ENCODE measurements around the gene PORCN. TPM values are rescaled to one million over a fixed set of nuclear protein-coding genes. Genes with fewer than 3 reads are reported as not detected.

PORCN gene
- total and polyA plus RNA-seq, 2 of the 13 experiments (the other 11 are each of a cell fraction or from before 2014, with no cell fraction given), result 3.9 to 5.8 TPM

- intact Hi-C loops (cut with micrococcal nuclease; ENCODE audit: unreplicated experiment), result no loop called here
Measured at GRCh38 chrX:48515842-48516241, 7.0 kb downstream of the PORCN start.

More at GRCh38 chrX:48515842-48516241, 7.0 kb downstream of the PORCN start:
- FAIRE-seq (no peak), ATAC-seq (no peak), DNase-seq (ENCODE audit: low spot score) (no peak)
- Histone ChIP-seq H3K4me1 (ENCODE audit: insufficient read depth, low read length) (peaks cover 3% of the 10 kb centered on the region), H3K27me3 (ENCODE audit: control insufficient read depth in 1 of 2, insufficient read depth in 2 of 2, low read length in 2 of 2) (no peaks in the 10 kb centered on the region), H3K27ac (ENCODE audit: extremely low read length, insufficient read depth, low read length) (no peak overlapping the region), H3K9ac (ENCODE audit: insufficient read depth, low read depth, low read length) (no peak overlapping the region), H2AFZ (ENCODE audit: low read length) (no peak overlapping the region), H3K4me3 (replicated peaks in 1 of 3; ENCODE audit: insufficient read depth in 1 of 3, low read depth in 2 of 3, low read length in 3 of 3) (no peak overlapping the region), H4K20me1 (ENCODE audit: insufficient read depth, low read length) (no peaks in the 10 kb centered on the region), H3K79me2 (ENCODE audit: insufficient read depth, low read length) (no peaks in the 10 kb centered on the region), H3K4me2 (ENCODE audit: low read depth, low read length) (no peak overlapping the region), H3K36me3 (replicated peaks in 1 of 2; ENCODE audit: control insufficient read depth in 1 of 2, insufficient read depth in 2 of 2, low read length in 2 of 2) (no peaks in the 10 kb centered on the region), H3K9me3 (ENCODE audit: low read length) (no peaks in the 10 kb centered on the region)
- TF ChIP-seq, protein P1, sequence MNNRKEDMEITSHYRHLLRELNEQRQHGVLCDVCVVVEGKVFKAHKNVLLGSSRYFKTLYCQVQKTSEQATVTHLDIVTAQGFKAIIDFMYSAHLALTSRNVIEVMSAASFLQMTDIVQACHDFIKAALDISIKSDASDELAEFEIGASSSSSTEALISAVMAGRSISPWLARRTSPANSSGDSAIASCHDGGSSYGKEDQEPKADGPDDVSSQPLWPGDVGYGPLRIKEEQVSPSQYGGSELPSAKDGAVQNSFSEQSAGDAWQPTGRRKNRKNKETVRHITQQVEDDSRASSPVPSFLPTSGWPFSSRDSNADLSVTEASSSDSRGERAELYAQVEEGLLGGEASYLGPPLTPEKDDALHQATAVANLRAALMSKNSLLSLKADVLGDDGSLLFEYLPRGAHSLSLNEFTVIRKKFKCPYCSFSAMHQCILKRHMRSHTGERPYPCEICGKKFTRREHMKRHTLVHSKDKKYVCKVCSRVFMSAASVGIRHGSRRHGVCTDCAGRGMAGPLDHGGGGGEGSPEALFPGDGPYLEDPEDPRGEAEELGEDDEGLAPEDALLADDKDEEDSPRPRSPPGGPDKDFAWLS (CRISPR knock-in tag; IDR thresholded peaks at IDR 0.05; ENCODE audit: borderline replicate concordance), result no peak
- TF ChIP-seq LRRFIP1 (CRISPR knock-in tag; conservative IDR thresholded peaks at IDR 0.05) (no peak), PHF8 (CRISPR knock-in tag; IDR thresholded peaks at IDR 0.05) (no peak), ZFP90 (CRISPR knock-in tag; IDR thresholded peaks at IDR 0.05; ENCODE audit: borderline replicate concordance) (no peak), ELK4 (CRISPR knock-in tag; IDR thresholded peaks at IDR 0.05; ENCODE audit: borderline replicate concordance) (no peak), ZNF468 (CRISPR knock-in tag; IDR thresholded peaks at IDR 0.05) (no peak), MTA1 (CRISPR knock-in tag; IDR thresholded peaks at IDR 0.05; ENCODE audit: borderline replicate concordance) (no peak), KDM3A (CRISPR knock-in tag; IDR thresholded peaks at IDR 0.05; ENCODE audit: low read depth) (no peak)
- TF ChIP-seq, protein P2, sequence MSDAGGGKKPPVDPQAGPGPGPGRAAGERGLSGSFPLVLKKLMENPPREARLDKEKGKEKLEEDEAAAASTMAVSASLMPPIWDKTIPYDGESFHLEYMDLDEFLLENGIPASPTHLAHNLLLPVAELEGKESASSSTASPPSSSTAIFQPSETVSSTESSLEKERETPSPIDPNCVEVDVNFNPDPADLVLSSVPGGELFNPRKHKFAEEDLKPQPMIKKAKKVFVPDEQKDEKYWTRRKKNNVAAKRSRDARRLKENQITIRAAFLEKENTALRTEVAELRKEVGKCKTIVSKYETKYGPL (CRISPR knock-in tag; IDR thresholded peaks at IDR 0.05), result no peak
- 93% methylated on average over 7 of the region's 10 CpGs for WGBS (ENCODE audit: low lambda C conversion rate)
- in situ Hi-C loops (cut with HindIII; ENCODE audit: extremely low pct_ligation_motif_present, low pct_unique_long_range_greater_than_20kb), result no loop called here
- ChIA-PET CTCF (ENCODE audit: low intra/inter-chr PET ratio, low total read pairs) (no interaction called here), POLR2A (no interaction called here)
- no TSS peak for BruUV-seq (replicated peaks)

Data from HepG2 (cell line).